Measurements from ENCODE around the gene MYL6.
"Not testable (repeated sequence)": the region's sequence is repeated elsewhere in the genome, so short reads cannot be mapped to it uniquely, and the experiment has no call there.

MYL6 gene

GRCh38 chr12:56152756-56153677 is 5.1 kb upstream of the MYL6 start:
- peak overlapping the region; percentile 80 for H3K4me3 ChIP-seq (replicated peaks; ENCODE audit: low read depth, low read length)
- TF ChIP-seq, protein P1, sequence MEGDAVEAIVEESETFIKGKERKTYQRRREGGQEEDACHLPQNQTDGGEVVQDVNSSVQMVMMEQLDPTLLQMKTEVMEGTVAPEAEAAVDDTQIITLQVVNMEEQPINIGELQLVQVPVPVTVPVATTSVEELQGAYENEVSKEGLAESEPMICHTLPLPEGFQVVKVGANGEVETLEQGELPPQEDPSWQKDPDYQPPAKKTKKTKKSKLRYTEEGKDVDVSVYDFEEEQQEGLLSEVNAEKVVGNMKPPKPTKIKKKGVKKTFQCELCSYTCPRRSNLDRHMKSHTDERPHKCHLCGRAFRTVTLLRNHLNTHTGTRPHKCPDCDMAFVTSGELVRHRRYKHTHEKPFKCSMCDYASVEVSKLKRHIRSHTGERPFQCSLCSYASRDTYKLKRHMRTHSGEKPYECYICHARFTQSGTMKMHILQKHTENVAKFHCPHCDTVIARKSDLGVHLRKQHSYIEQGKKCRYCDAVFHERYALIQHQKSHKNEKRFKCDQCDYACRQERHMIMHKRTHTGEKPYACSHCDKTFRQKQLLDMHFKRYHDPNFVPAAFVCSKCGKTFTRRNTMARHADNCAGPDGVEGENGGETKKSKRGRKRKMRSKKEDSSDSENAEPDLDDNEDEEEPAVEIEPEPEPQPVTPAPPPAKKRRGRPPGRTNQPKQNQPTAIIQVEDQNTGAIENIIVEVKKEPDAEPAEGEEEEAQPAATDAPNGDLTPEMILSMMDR (IDR thresholded peaks at IDR 0.05; ENCODE audit: low read depth, low read length, missing control alignments): no peak
- DNase-seq (ENCODE audit: extremely low read depth, low read depth): no peak

- TF ChIP-seq, protein P1 (IDR thresholded peaks at IDR 0.05; ENCODE audit: low read depth, low read length, missing control alignments): no peak
- DNase-seq (ENCODE audit: extremely low read depth, low read depth): no peak
- H3K4me3 ChIP-seq (replicated peaks; ENCODE audit: low read depth, low read length): peak overlapping the region; percentile 80
Observed at GRCh38 chr12:56153678-56154065, 4.5 kb upstream of the MYL6 start.

DNA sequence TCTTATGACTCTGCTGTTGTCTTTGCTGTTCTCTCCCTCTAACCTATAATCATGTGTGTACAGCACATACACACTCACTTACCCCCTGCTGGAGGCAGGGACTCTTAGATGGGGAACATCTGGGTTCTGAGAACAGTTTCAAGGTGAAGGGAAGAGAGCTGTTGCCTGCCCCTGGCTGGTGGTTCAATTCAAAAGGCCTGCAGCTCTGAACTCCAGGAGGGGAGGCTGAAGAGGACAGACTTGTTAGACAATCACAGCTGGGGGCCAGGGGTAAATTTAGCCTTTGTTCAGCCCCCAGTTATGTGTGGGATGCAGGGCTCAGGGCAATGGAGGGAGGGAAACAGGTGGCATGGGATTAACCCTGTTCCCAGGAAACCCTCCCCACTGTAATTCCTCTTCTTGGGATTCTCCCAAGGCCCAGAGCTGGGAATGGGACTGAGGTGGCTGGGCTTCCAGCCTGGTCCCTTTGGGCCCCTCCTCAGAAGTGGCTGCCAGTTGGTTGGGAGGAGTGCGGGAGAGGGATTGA is 3.9 kb upstream of the MYL6 start:
- H3K4me3 ChIP-seq (replicated peaks; ENCODE audit: low read depth, low read length): no peak overlapping the region
- TF ChIP-seq, protein P1 (IDR thresholded peaks at IDR 0.05; ENCODE audit: low read depth, low read length, missing control alignments): no peak
- DNase-seq (ENCODE audit: extremely low read depth, low read depth): no peak

GRCh38 chr12:56154818-56155217 is 3.3 kb upstream of the MYL6 start:
- TF ChIP-seq, protein P1 (IDR thresholded peaks at IDR 0.05; ENCODE audit: low read depth, low read length, missing control alignments): no peak
- DNase-seq (ENCODE audit: extremely low read depth, low read depth): no peak
- H3K4me3 ChIP-seq (replicated peaks; ENCODE audit: low read depth, low read length): no peak overlapping the region

DNA sequence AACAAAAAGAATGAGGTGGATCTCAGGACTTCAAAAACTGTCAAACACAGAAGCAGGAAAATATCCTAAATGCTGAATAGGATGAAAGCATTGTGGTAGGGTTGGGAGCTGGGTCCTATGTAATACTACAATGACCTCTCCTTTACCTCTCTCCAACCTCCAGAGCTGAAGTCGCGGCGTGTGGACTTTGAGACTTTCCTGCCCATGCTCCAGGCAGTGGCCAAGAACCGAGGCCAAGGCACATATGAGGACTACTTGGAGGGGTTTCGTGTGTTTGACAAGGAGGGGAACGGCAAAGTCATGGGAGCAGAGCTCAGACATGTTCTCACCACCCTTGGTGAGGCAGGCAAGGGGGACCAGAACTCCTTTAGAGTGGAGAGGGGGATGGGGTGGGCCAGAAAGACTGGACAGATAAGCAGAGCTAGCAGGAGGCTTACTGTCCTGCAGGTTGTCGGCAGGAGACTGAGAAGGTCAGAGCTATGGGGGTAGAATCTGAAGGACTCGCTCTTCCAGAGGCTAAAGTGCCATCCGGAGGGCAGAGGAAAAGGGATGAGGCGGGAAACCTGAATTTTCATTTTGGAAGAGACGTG is 2.8 kb upstream of the MYL6 start:
- DNase-seq (ENCODE audit: extremely low read depth, low read depth): no peak
- H3K4me3 ChIP-seq (replicated peaks; ENCODE audit: low read depth, low read length): no peak overlapping the region
- TF ChIP-seq, protein P1 (IDR thresholded peaks at IDR 0.05; ENCODE audit: low read depth, low read length, missing control alignments): no peak

DNA sequence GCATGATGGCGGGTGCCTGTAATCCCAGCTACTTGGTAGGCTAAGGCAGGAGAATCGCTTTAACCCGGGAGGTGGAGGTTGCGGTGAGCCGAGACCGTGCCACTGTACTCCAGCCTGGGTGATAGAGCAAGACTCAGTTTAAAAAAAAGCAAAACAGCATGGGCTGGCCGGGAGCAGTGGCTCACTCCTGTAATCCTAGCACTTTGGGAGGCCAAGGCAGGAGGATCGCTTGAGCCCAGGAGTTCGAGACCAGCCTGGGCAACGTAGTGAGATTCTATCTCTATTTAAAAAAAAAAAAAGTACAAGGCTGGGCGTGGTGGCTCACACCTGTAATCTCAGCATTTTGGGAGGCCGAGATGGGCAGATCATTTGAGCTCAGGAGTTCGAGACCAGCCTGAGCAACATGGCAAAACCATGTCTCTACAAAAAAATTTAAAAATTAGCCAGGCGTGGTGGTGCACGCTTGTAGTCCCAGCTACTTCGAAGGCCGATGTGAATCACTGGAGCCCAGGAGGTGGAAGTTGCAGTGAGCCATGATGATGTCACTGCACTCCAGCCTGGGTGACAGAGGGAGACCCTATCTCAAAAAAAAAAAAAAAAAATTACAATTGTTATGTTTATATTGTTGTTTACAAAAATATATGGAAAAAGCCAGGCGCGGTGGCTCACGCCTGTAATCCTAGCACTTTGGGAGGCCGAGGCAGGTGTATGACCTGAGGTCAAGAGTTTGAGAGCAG is 1.5 kb upstream of the MYL6 start:
- not testable (repeated sequence) for DNase-seq (ENCODE audit: extremely low read depth, low read depth)
- H3K4me3 ChIP-seq (replicated peaks; ENCODE audit: low read depth, low read length): peak overlapping the region; percentile 96

Data from HFF-Myc (cell line).